Peyer's patch (tissue), 4 donors: ENCODE data around the gene RNH1.

Experiments used
- CTCF ChIP-seq, 6 experiments: fragments of 450-650 bp in 4 of 6; fragments of 200-600 bp in 2 of 6; sonication (generic) in 1 of 6; IDR thresholded peaks; one replicate each; pipeline ENCODE4 v1.5.1; 2017 to 2019; ENCODE audit warnings: antibody characterized with exemption in 6 of 6, mild to moderate bottlenecking in 3 of 6, moderate library complexity in 1 of 6
- POLR2A ChIP-seq, 2 donors: fragments of 450-650 bp; IDR thresholded peaks; one replicate each; pipeline ENCODE4 v1.5.1; 2017; ENCODE audit warnings: antibody characterized with exemption in 2 of 2, mild to moderate bottlenecking in 2 of 2, moderate library complexity in 2 of 2

GRCh38 chr11:518463-519202 lies 11.6 kb upstream of the RNH1 start:
- TF ChIP-seq CTCF (IDR thresholded peaks at IDR 0.05) (peak; percentile 99 to 100 (median 100)), POLR2A (IDR thresholded peaks at IDR 0.05) (peak in 1 of 2 donors; percentile 58)
